IPS-20b (cell line): ENCODE data around the gene RNF103.
"Not testable (repeated sequence)": the region's sequence is repeated elsewhere in the genome, so short reads cannot be mapped to it uniquely, and the experiment has no call there.

Experiments
- H3K27ac ChIP-seq: one replicate; pipeline ENCODE4 v1.5.1; 2013; ENCODE audit warnings: low read length
- H3K27me3 ChIP-seq: 2 replicates; pipeline ENCODE4 v1.6.1; 2013; ENCODE audit warnings: mild to moderate bottlenecking, low read length, inconsistent platforms; ENCODE audit not compliant: insufficient read depth
- H3K36me3 ChIP-seq: 2 replicates; pipeline ENCODE4 v1.6.1; 2013; ENCODE audit warnings: low read depth, mild to moderate bottlenecking, inconsistent platforms, low read length, moderate library complexity; ENCODE audit not compliant: insufficient read depth
- H3K4me1 ChIP-seq: 2 replicates; pipeline ENCODE4 v1.6.1; 2013; ENCODE audit warnings: mild to moderate bottlenecking, control low read depth, inconsistent platforms, low read length, moderate library complexity; ENCODE audit not compliant: insufficient read depth
- H3K4me3 ChIP-seq: 2 replicates; pipeline ENCODE4 v1.5.1; 2013; ENCODE audit warnings: mild to moderate bottlenecking, low read length, inconsistent platforms
- H3K9ac ChIP-seq: 2 replicates; pipeline ENCODE4 v1.6.1; 2013; ENCODE audit warnings: low read depth, mild to moderate bottlenecking, inconsistent platforms, low read length, moderate library complexity
- H3K9me3 ChIP-seq: 2 replicates; pipeline ENCODE4 v1.6.1; 2013; ENCODE audit warnings: mild to moderate bottlenecking, low read depth, low read length, inconsistent platforms; ENCODE audit not compliant: insufficient read depth

Gene RNF103

GRCh38 chr2:86623494-86624266, at the start of gene RNF103:
Gene RNF103, minus strand, starts transcription at chr2:86623865. Its CDS starts 979 bp downstream, at chr2:86622886.
- Histone ChIP-seq H3K27me3 (peaks cover 12% of the 10 kb centered on the region; the same call in 1 of the 2 replicates), H3K9me3 (no peaks in the 10 kb centered on the region), H3K4me1 (peaks cover 10% of the 10 kb centered on the region; the same call in 1 of the 2 replicates), H3K27ac (peak within 1 kb of the TSS; percentile 1), H3K36me3 (peaks cover 11% of the 10 kb centered on the region), H3K9ac (peak within 1 kb of the TSS; percentile 83), H3K4me3 (peak within 1 kb of the TSS; percentile 91)

- no peak overlapping the region for H3K27ac ChIP-seq
Measured at GRCh38 chr2:86673011-86673410, 49.3 kb upstream of the RNF103 start.

GRCh38 chr2:86672027-86672545, 48.4 kb upstream of the RNF103 start:
- Histone ChIP-seq H3K27ac (no peak overlapping the region), H3K4me1 (no peaks in the 10 kb centered on the region), H3K27me3 (no peaks in the 10 kb centered on the region), H3K4me3 (no peak overlapping the region), H3K9me3 (no peaks in the 10 kb centered on the region), H3K36me3 (no peaks in the 10 kb centered on the region), H3K9ac (no peak overlapping the region)

More at GRCh38 chr2:86673011-86673410, 49.3 kb upstream of the RNF103 start:
- no peak overlapping the region for H3K9ac ChIP-seq
- no peaks in the 10 kb centered on the region for H3K36me3 ChIP-seq
- no peak overlapping the region for H3K4me3 ChIP-seq
- no peaks in the 10 kb centered on the region for H3K9me3 ChIP-seq
- no peaks in the 10 kb centered on the region for H3K27me3 ChIP-seq
- no peaks in the 10 kb centered on the region for H3K4me1 ChIP-seq

- Histone ChIP-seq H3K27ac (no peak overlapping the region), H3K36me3 (no peaks in the 10 kb centered on the region), H3K4me1 (no peaks in the 10 kb centered on the region), H3K9ac (no peak overlapping the region), H3K9me3 (no peaks in the 10 kb centered on the region), H3K27me3 (no peaks in the 10 kb centered on the region), H3K4me3 (no peak overlapping the region)
Measured at GRCh38 chr2:86671337-86671981, 47.8 kb upstream of the RNF103 start.

- not testable (repeated sequence) for H3K27me3 ChIP-seq, H3K4me3 ChIP-seq, H3K9me3 ChIP-seq, H3K4me1 ChIP-seq, H3K36me3 ChIP-seq, H3K27ac ChIP-seq, H3K9ac ChIP-seq
Measured at GRCh38 chr2:86669323-86669722, 45.7 kb upstream of the RNF103 start.

GRCh38 chr2:86661333-86661732, 37.7 kb upstream of the RNF103 start:
- Histone ChIP-seq H3K9me3 (peaks cover 29% of the 10 kb centered on the region), H3K36me3 (no peaks in the 10 kb centered on the region), H3K4me3 (no peak overlapping the region), H3K9ac (no peak overlapping the region), H3K4me1 (no peaks in the 10 kb centered on the region), H3K27me3 (no peaks in the 10 kb centered on the region), H3K27ac (no peak overlapping the region)

GRCh38 chr2:86650188-86650587, 26.5 kb upstream of the RNF103 start:
- H3K9ac ChIP-seq: no peak overlapping the region
- H3K27ac ChIP-seq: no peak overlapping the region
- peaks cover 5% of the 10 kb centered on the region; the same call in 1 of the 2 replicates for H3K9me3 ChIP-seq
- H3K27me3 ChIP-seq: no peaks in the 10 kb centered on the region
- H3K36me3 ChIP-seq: no peaks in the 10 kb centered on the region
- H3K4me3 ChIP-seq: no peak overlapping the region
- H3K4me1 ChIP-seq: no peaks in the 10 kb centered on the region

GRCh38 chr2:86649119-86649947, 25.7 kb upstream of the RNF103 start:
- no peaks in the 10 kb centered on the region for H3K4me1 ChIP-seq
- no peak overlapping the region for H3K9ac ChIP-seq
- peaks cover 5% of the 10 kb centered on the region; the same call in 1 of the 2 replicates for H3K9me3 ChIP-seq
- no peak overlapping the region for H3K4me3 ChIP-seq
- H3K27me3 ChIP-seq: no peaks in the 10 kb centered on the region
- H3K36me3 ChIP-seq: no peaks in the 10 kb centered on the region
- no peak overlapping the region for H3K27ac ChIP-seq

- H3K36me3 ChIP-seq: no peaks in the 10 kb centered on the region
- H3K27ac ChIP-seq: no peak overlapping the region
Measured at GRCh38 chr2:86648681-86649080, 25.0 kb upstream of the RNF103 start.

GRCh38 chr2:86646865-86647264, 23.2 kb upstream of the RNF103 start:
- no peaks in the 10 kb centered on the region for H3K27me3 ChIP-seq
- H3K36me3 ChIP-seq: no peaks in the 10 kb centered on the region
- H3K9ac ChIP-seq: no peak overlapping the region
- no peak overlapping the region for H3K4me3 ChIP-seq
- peaks cover 5% of the 10 kb centered on the region; the same call in 1 of the 2 replicates for H3K9me3 ChIP-seq
- H3K4me1 ChIP-seq: no peaks in the 10 kb centered on the region
- no peak overlapping the region for H3K27ac ChIP-seq

More at GRCh38 chr2:86648681-86649080, 25.0 kb upstream of the RNF103 start:
- H3K9me3 ChIP-seq: peaks cover 5% of the 10 kb centered on the region; the same call in 1 of the 2 replicates
- H3K9ac ChIP-seq: no peak overlapping the region
- no peaks in the 10 kb centered on the region for H3K4me1 ChIP-seq
- H3K27me3 ChIP-seq: no peaks in the 10 kb centered on the region
- no peak overlapping the region for H3K4me3 ChIP-seq

GRCh38 chr2:86646329-86646728, 22.7 kb upstream of the RNF103 start:
- no peak overlapping the region for H3K4me3 ChIP-seq
- H3K36me3 ChIP-seq: no peaks in the 10 kb centered on the region
- no peaks in the 10 kb centered on the region for H3K4me1 ChIP-seq
- H3K9me3 ChIP-seq: peaks cover 5% of the 10 kb centered on the region; the same call in 1 of the 2 replicates
- no peak overlapping the region for H3K27ac ChIP-seq
- H3K9ac ChIP-seq: no peak overlapping the region
- no peaks in the 10 kb centered on the region for H3K27me3 ChIP-seq
